OCI-LY3 (cell line): ENCODE results near the gene ADA.

Experiments used
- EZH2phosphoT487 ChIP-seq: fragments of 200-600 bp; shearing (Covaris generic); IDR thresholded peaks from 2 replicates; pipeline ENCODE4 v1.6.1; 2018; ENCODE audit warnings: antibody characterized with exemption, mixed run types, low read depth
- TF ChIP-seq, protein P1 (sequence below): fragments of 200-600, 300-600 bp; sonication (generic); IDR thresholded peaks from 2 replicates; pipeline ENCODE4 v1.5.1; 2014; ENCODE audit warnings: antibody characterized with exemption, low read length, low read depth

DNA sequence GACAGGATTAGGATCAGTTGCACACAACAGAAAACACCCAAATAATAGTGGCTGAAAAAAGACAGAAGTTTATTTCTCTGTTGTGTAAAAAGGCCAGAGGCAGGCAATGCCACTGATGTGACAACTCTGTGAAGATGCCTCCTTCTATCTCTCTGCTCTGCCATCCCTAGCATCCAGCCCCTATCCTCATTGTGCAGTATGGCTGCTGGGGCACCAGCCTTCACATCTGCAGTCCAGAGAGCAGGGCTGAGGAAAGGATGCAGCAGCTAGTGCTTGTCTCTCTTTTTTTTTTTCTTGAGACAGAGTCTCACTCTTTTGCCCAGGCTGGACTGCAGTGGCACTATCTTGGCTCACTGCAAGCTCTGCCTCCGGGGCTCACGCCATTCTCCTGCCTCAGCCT, 6.4 kb upstream of the ADA start:
- TF ChIP-seq, protein P1, sequence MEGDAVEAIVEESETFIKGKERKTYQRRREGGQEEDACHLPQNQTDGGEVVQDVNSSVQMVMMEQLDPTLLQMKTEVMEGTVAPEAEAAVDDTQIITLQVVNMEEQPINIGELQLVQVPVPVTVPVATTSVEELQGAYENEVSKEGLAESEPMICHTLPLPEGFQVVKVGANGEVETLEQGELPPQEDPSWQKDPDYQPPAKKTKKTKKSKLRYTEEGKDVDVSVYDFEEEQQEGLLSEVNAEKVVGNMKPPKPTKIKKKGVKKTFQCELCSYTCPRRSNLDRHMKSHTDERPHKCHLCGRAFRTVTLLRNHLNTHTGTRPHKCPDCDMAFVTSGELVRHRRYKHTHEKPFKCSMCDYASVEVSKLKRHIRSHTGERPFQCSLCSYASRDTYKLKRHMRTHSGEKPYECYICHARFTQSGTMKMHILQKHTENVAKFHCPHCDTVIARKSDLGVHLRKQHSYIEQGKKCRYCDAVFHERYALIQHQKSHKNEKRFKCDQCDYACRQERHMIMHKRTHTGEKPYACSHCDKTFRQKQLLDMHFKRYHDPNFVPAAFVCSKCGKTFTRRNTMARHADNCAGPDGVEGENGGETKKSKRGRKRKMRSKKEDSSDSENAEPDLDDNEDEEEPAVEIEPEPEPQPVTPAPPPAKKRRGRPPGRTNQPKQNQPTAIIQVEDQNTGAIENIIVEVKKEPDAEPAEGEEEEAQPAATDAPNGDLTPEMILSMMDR: no peak
- TF ChIP-seq EZH2phosphoT487: no peak
